ENCODE results near the gene MYO1D. TPM values are rescaled to one million over a fixed set of nuclear protein-coding genes. Genes with fewer than 3 reads are reported as not detected.
A peak's percentile ranks its signal among the peaks of the same experiment; 100 is the strongest.
"Not testable (repeated sequence)": the region's sequence is repeated elsewhere in the genome, so short reads cannot be mapped to it uniquely, and the experiment has no call there.

The MYO1D gene
- polyA plus RNA-seq, 4 donors: 10.3 to 30.6 (median 27.6) TPM

DNA sequence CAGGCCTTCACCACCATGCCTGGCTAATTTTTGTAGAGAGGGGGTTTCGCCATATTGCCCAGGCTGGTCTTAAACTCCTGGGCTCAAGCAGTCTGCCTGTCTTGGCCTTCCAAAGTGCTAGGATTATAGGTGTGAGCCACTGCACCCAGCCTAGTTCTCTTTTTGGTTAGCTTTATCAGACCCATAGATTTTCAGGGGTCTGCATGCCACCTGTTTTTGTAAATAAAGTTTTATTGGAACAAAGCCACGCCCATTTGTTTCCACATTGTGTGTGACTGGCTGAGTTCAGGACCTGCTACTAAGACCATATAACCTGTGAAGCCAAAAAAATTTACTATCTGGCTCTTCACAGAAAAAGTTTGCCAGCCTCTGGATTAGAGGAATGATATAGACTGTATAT, 425.0 kb downstream of the MYO1D start:
- no peak for DNase-seq (ENCODE audit: low read depth in 4 of 4, low spot score in 3 of 4)

DNA sequence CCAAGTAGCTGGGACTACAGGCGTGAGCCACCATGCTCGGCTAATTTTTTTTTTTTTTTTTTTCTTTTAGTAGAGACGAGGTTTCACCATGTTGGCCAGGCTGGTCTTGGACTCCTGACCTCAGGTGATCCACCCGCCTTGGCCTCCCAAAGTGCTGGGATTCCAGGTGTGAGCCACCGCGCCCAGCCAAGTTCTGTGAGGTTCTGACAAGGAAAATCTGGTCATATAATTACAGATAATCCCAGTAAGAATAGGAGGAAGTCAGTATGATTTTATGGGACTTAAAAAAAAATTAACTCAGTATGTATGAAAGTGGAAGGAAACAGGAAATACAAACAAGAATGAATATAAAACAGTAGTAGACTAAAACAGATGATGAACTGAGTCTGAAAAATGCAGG, 426.5 kb downstream of the MYO1D start:
- DNase-seq (ENCODE audit: low read depth in 4 of 4, low spot score in 3 of 4): not testable (repeated sequence)

DNA sequence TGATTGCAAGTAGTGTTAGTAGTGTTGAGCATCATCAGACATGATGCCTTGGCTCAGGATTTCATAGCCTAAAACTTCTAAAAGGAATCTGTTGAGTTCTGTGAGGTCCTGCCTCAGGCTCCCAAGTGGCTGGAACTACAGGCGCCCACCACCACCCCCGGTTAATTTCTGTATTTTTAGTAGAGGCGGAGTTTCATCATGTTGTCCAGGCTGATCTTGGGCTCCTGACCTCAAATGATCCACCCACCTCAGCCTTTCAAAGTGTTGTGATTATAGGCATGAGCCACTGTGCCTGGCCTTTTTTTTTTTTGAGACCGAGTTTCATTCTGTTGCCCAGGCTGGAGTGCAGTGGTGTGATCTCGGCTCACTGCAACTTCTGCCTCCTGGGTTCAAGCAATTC, 427.0 kb downstream of the MYO1D start:
- DNase-seq (ENCODE audit: low read depth in 4 of 4, low spot score in 3 of 4): no peak

DNA sequence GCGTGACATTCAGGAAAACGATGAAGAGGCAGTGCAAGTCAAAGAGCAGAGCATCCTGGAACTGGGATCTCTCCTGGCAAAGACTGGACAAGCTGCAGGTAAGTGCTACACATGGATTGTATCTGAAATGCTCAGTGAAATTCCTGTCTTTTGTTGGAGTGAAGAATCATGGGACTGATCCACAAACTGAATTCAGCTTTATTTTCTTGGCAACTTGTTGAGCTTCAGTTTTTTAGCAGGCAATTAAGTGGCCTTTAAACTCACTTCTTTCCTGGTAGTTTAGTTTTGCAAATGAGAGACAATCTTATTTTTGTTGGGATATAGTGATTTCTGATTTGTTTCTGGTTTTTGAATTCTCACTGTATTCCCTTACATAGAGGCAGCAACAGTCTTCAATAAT, 430.0 kb downstream of the MYO1D start:
- no peak for DNase-seq (ENCODE audit: low read depth in 4 of 4, low spot score in 3 of 4)

DNA sequence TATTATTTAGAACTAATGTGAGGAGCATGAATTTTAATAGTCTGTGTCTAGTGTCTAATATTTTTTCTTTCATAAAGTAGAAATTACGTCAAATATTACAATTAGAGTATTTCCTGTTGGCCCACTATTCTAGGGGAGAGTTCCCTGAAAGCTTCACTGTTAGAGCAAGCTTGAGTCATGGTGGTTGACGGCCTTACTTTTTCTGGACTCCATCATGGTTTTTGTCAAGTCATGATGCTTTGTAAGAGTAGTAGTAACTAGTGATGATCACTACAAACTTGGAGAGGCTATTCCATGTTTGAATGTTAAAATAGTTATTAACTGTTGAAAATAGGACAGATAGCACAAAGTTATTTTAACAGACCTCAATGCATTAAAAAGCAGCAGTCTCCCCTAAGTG, 431.0 kb downstream of the MYO1D start:
- no peak for DNase-seq (ENCODE audit: low read depth in 4 of 4, low spot score in 3 of 4)

DNA sequence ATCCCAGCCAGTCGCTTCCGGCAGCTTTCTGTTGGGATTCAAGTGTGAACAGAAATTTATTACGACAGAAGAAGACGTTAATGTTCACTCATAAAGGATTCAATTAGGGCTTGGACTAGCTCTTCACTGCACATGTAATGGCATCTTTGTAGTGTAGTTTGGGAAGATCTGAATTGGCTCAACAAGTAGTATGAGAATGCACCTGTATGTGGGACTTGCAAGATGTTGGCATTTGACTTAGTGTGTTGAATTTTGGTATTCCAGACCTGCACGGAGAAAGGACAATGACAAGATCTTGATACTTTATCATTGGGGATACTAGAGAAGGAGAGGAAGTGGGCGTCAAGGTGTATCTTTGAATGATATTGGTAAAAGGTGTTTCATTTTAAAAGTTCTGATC, 431.4 kb downstream of the MYO1D start:
- no peak for DNase-seq (ENCODE audit: low read depth in 4 of 4, low spot score in 3 of 4)

DNA sequence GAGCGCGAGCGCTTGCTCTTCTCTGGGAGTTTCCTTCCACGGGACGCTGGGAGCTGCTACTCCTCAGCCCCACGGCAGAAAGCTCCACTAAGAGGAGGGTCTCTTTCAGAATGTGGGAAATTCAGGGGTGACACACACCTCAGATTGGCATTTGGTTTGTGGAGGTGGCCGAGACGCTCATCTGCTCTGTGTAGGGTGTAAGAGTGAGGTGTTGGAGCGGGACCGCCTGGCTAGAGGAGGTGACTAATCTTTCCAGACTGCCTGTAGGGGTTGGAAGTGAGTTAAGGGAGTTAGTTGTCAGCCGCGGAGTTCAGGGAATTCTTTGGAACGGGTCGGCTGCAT, 431.9 kb downstream of the MYO1D start:
- DNase-seq (ENCODE audit: low read depth in 4 of 4, low spot score in 3 of 4): peak in 3 of 4 donors; percentile 8 to 18 (median 11)

DNA sequence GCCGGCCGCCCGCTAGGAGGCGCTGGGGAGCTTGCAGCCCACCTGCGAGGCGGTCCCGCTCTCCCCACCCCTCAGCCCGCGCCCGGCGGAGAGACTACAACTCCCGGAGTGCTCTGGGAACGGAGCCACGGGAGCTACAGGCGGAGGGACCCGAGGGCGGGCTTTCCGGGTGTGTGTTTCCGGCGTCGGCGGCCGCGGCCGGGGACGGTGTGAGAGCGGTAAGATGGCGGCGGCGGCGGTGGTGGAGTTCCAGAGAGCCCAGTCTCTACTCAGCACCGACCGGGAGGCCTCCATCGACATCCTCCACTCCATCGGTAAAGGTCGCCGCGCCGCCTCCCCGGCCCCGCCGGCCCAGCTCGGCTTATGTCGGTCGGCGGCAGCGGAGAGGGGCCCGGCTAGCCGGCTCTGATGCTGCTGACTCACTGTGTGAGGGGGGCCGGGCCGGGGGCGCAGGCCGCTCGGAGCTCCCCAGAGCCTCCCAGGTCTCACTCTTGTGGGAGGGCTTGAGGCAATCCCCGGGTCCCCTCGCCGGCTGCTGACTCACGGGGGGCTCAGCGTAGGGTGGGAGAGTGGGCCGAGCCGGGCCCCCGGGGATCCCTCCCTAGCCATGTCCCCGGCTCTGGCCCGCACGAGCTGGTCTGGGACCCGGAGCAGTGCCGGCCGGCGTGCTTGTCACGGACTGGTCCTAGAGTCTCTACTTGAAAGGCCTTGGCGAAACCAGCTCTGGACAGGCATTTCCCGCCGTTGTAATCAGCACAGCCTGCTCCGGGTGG, 432.4 kb downstream of the MYO1D start, which contains the start of gene PSMD11:
Gene PSMD11 (plus strand): TSS at position 210 of the 773 bp plus-strand sequence. CDS start 14 bp downstream, at position 224.
- peak; percentile 87 to 96 (median 93) for DNase-seq (ENCODE audit: low read depth in 4 of 4, low spot score in 3 of 4)

DNA sequence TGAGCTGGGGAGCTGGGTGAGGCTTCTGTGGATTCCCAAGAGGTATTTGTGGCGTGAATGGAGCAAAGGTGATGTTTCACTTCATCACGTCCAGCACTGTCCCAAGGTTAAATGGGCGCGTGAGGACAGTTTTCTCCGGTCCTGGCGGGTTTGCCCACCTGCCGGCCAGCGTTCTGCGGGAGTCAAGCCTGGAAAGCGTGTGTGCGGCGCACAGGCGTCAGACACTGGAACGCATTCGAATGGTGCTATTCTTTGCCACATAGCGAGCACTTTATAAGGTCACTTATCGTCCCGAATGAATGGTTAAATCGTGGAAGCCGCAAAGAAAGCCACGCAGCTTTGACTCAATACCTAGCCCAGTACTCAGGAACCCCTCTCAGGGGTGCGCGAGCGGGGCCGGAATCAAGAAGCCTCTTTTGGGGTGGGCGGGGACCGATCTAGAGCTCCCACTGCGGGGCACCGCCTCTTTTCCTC, 433.1 kb downstream of the MYO1D start:
- no peak for DNase-seq (ENCODE audit: low read depth in 4 of 4, low spot score in 3 of 4)

Other genes with a start within 250 kb of the MYO1D start
- 100 to 1,000 TPM; 198 to 239 (median 214) TPM for gene TMEM98, start 51.0 kb upstream of the MYO1D start, polyA plus RNA-seq (ENCODE audit: insufficient read length in 4 of 4)
- gene SPACA3, start 114.7 kb upstream of the MYO1D start, polyA plus RNA-seq (ENCODE audit: insufficient read length in 4 of 4): not detected

All from left renal pelvis (tissue), 4 donors.